ENCODE measurements around the gene VWA2. TPM values are rescaled to one million over a fixed set of nuclear protein-coding genes. Genes with fewer than 3 reads are reported as not detected.

Gene VWA2
- total RNA-seq, 1 donor from 2014 or later = 10.6 TPM

- no peak overlapping the region for H3K27ac ChIP-seq
- intact Hi-C loops (cut with DNase I) = no loop called here
- ATAC-seq (peak; percentile 36 to 60), DNase-seq (no peak)
- no peaks in the 10 kb centered on the region for H3K4me1 ChIP-seq
- H3K4me3 ChIP-seq = no peak overlapping the region
- no peaks in the 10 kb centered on the region for H3K9me3 ChIP-seq
- no peaks in the 10 kb centered on the region for H3K36me3 ChIP-seq
- H3K27me3 ChIP-seq (ENCODE audit: low read depth) = no peaks in the 10 kb centered on the region
- no peak for TF ChIP-seq CTCF (IDR thresholded peaks at IDR 0.05)
Observed at GRCh38 chr10:114282526-114282925, 43.5 kb downstream of the VWA2 start.

GRCh38 chr10:114283091-114283490, 44.0 kb downstream of the VWA2 start:
- H3K27ac ChIP-seq = no peak overlapping the region
- TF ChIP-seq CTCF (IDR thresholded peaks at IDR 0.05) = no peak
- intact Hi-C loops (cut with DNase I) = no loop called here
- ATAC-seq (no peak), DNase-seq (no peak)
- no peaks in the 10 kb centered on the region for H3K27me3 ChIP-seq (ENCODE audit: low read depth)
- H3K4me3 ChIP-seq = no peak overlapping the region
- H3K36me3 ChIP-seq = no peaks in the 10 kb centered on the region
- no peaks in the 10 kb centered on the region for H3K9me3 ChIP-seq
- no peaks in the 10 kb centered on the region for H3K4me1 ChIP-seq

- no peak overlapping the region for H3K27ac ChIP-seq
- TF ChIP-seq CTCF (IDR thresholded peaks at IDR 0.05) = no peak
- no peaks in the 10 kb centered on the region for H3K27me3 ChIP-seq (ENCODE audit: low read depth)
- intact Hi-C loops (cut with DNase I) = no loop called here
- no peaks in the 10 kb centered on the region for H3K4me1 ChIP-seq
- H3K36me3 ChIP-seq = no peaks in the 10 kb centered on the region
- no peak for ATAC-seq
- DNase-seq = no peak
- H3K9me3 ChIP-seq = no peaks in the 10 kb centered on the region
- no peak overlapping the region for H3K4me3 ChIP-seq
Observed at GRCh38 chr10:114283535-114284234, 44.6 kb downstream of the VWA2 start.

GRCh38 chr10:114284346-114285071, 45.5 kb downstream of the VWA2 start:
- no peak overlapping the region for H3K4me3 ChIP-seq
- H3K36me3 ChIP-seq = no peaks in the 10 kb centered on the region
- no peaks in the 10 kb centered on the region for H3K4me1 ChIP-seq
- intact Hi-C loops (cut with DNase I) = no loop called here
- H3K27ac ChIP-seq = no peak overlapping the region
- ATAC-seq = no peak
- TF ChIP-seq CTCF (IDR thresholded peaks at IDR 0.05) = no peak
- no peak for DNase-seq
- no peaks in the 10 kb centered on the region for H3K27me3 ChIP-seq (ENCODE audit: low read depth)
- no peaks in the 10 kb centered on the region for H3K9me3 ChIP-seq

- Histone ChIP-seq H3K36me3 (no peaks in the 10 kb centered on the region), H3K27me3 (ENCODE audit: low read depth) (no peaks in the 10 kb centered on the region), H3K27ac (no peak overlapping the region), H3K4me1 (no peaks in the 10 kb centered on the region), H3K4me3 (no peak overlapping the region), H3K9me3 (no peaks in the 10 kb centered on the region)
- intact Hi-C loops (cut with DNase I) = no loop called here
- no peak for TF ChIP-seq CTCF (IDR thresholded peaks at IDR 0.05)
- ATAC-seq (peak in 1 of 2 donors; percentile 8), DNase-seq (peak; percentile 43)
Observed at GRCh38 chr10:114285961-114286441, 46.9 kb downstream of the VWA2 start.
